SKM-1 (cell line): ENCODE data around the gene NTF3.
"Not testable (repeated sequence)": the region's sequence is repeated elsewhere in the genome, so short reads cannot be mapped to it uniquely, and the experiment has no call there.

Experiments
- DNase-seq: peaks from one replicate; lab custom pipeline; 2025; ENCODE audit not compliant: unreplicated experiment; lab: John Stamatoyannopoulos, UW

NTF3 gene

DNA sequence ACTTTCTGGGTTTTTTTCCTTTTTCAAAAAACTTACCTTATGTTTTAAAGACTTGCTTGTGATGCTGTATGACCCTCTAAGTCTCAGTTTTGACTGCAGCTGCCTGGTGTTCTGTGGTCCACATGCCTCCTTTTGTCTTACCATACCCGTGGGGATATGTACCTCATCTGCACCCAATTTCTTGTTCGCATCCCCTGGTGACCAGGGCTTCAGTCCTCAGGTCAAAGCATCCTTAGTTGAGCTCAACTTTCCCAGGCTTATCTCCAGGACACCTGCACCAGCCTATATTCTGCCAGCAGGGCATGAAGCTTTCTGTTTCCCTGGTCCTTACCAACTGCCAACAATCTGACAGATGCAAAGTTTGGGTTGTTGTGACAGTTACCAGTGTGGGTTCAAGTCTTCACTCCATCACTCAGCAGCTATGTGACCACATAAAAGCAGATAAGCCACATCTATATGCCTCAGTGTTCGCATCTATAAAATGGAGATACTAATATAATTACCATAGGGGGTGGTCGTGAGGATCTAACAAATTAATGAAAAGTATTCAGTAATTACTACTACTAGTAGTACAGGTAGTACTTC is 94.0 kb downstream of the NTF3 start:
- DNase-seq, result no peak

- DNase-seq, result no peak
These were observed 101.5 kb downstream of the NTF3 start for GRCh38 chr12:5533368-5533767.

DNA sequence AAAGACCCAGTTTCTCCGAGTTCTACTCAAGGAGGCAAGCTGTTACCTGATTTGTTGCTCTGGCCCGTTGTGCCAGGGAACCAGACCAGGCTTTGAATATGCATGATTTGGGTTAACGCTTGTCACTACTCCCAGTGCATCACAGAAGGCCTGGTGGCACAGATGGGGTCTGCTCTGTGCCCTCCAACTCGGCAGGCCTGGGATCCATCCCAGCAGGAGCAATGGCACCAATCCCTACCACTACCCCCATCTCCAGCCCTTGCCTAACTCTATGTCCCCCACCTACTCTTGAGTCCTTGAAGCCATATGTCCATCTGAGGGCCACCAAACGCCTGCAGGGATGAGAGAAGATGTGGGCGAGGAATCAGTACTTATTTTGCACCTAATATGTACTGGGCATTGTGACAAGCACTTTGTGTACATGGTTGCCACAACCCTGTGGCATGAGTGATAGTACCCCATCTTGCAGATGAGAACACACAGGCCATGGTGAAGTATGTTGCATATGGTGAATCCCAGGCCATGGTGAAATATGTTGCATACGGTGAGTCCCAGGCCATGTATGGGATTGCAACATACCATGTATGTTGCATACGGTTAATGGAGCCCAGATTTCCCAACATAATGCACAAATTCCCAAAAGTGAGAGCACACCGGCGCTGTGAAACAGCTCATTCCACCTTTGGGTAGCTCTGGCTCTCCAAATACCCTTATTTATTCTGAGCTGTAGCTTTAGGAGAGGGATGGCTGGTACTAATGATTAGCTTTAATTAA is 102.7 kb downstream of the NTF3 start:
- DNase-seq, result no peak

- DNase-seq, result no peak
These were observed 103.6 kb downstream of the NTF3 start for GRCh38 chr12:5535541-5535940.

GRCh38 chr12:5537026-5537615 is 105.2 kb downstream of the NTF3 start:
- DNase-seq, result not testable (repeated sequence)

- DNase-seq, result no peak
These were observed 105.9 kb downstream of the NTF3 start for GRCh38 chr12:5537771-5538170.
